Measurements from ENCODE around the gene GPSM1.

Gene GPSM1

DNA sequence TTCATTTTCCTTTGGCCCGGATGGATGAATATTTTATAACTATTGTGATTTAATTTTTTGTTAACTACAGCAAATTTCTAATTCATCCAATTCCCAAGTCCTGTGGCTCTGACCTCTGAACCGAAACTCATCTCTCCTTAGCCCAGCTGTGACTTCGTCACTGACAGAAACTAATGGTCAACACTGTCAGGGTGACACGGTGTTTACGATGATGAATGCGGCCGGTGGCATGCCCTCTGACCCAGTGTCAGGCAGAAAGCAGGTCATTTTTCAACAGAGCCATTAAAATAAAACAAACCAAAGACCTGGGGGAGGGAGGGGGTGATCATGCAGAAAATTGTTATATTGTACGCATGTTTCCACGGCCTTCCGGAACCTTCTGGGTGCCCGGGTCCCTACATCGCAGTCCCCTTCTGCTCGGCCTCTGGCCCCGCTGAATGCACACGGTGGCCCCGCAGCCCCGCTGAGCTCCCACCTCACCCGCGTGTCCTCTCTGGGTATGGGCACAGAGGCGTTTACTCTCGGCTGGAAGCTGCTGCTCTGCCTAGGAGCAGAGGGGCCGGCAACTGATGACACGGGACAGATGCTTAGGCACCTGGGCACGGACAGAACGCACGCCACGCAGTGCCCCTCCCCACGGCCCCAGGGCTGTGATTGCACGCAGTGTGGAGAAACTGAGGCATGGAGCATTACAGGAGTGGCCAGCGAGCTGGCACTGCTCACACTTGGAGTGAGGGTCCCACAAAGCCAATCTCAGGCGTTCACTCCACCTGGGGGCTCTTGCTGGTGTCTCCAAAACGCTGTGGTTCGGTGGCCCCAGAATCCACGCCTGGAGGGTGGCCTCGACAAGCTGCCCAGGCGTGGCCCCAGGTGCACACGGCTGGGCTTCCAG, 31.6 kb upstream of the GPSM1 start:
- H3K27ac ChIP-seq (replicated peaks): no peak overlapping the region
- no peak overlapping the region for H3K4me3 ChIP-seq (replicated peaks; ENCODE audit: insufficient read depth, low read length)
- no peak for DNase-seq (ENCODE audit: low read depth in 1 of 2, low spot score in 1 of 2)
- TF ChIP-seq POLR2AphosphoS5 (IDR thresholded peaks at IDR 0.05; ENCODE audit: low read depth) (no peak), GABPA (IDR thresholded peaks at IDR 0.05; ENCODE audit: low read depth) (no peak), SPI1 (IDR thresholded peaks at IDR 0.05; ENCODE audit: borderline replicate concordance, low read depth) (no peak), CTCF (IDR thresholded peaks at IDR 0.05; ENCODE audit: insufficient read depth, low read length) (no peak)
- TF ChIP-seq, protein P1, sequence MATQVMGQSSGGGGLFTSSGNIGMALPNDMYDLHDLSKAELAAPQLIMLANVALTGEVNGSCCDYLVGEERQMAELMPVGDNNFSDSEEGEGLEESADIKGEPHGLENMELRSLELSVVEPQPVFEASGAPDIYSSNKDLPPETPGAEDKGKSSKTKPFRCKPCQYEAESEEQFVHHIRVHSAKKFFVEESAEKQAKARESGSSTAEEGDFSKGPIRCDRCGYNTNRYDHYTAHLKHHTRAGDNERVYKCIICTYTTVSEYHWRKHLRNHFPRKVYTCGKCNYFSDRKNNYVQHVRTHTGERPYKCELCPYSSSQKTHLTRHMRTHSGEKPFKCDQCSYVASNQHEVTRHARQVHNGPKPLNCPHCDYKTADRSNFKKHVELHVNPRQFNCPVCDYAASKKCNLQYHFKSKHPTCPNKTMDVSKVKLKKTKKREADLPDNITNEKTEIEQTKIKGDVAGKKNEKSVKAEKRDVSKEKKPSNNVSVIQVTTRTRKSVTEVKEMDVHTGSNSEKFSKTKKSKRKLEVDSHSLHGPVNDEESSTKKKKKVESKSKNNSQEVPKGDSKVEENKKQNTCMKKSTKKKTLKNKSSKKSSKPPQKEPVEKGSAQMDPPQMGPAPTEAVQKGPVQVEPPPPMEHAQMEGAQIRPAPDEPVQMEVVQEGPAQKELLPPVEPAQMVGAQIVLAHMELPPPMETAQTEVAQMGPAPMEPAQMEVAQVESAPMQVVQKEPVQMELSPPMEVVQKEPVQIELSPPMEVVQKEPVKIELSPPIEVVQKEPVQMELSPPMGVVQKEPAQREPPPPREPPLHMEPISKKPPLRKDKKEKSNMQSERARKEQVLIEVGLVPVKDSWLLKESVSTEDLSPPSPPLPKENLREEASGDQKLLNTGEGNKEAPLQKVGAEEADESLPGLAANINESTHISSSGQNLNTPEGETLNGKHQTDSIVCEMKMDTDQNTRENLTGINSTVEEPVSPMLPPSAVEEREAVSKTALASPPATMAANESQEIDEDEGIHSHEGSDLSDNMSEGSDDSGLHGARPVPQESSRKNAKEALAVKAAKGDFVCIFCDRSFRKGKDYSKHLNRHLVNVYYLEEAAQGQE (IDR thresholded peaks at IDR 0.05; ENCODE audit: insufficient replicate concordance, low read depth): no peak
- H3K27me3 ChIP-seq (ENCODE audit: insufficient read depth, poor library complexity, severe bottlenecking): no peaks in the 10 kb centered on the region

GRCh38 chr9:136296434-136297015, 30.8 kb upstream of the GPSM1 start:
- no peak overlapping the region for H3K27ac ChIP-seq (replicated peaks)
- DNase-seq (ENCODE audit: low read depth in 1 of 2, low spot score in 1 of 2): no peak
- no peaks in the 10 kb centered on the region for H3K27me3 ChIP-seq (ENCODE audit: insufficient read depth, poor library complexity, severe bottlenecking)
- no peak overlapping the region for H3K4me3 ChIP-seq (replicated peaks; ENCODE audit: insufficient read depth, low read length)
- TF ChIP-seq CTCF (IDR thresholded peaks at IDR 0.05; ENCODE audit: insufficient read depth, low read length) (no peak), POLR2AphosphoS5 (IDR thresholded peaks at IDR 0.05; ENCODE audit: low read depth) (no peak), SPI1 (IDR thresholded peaks at IDR 0.05; ENCODE audit: borderline replicate concordance, low read depth) (no peak)
- TF ChIP-seq, protein P1 (IDR thresholded peaks at IDR 0.05; ENCODE audit: insufficient replicate concordance, low read depth): no peak

GRCh38 chr9:136297016-136297691, 30.2 kb upstream of the GPSM1 start:
- no peak for DNase-seq (ENCODE audit: low read depth in 1 of 2, low spot score in 1 of 2)
- no peak overlapping the region for H3K27ac ChIP-seq (replicated peaks)
- TF ChIP-seq, protein P1 (IDR thresholded peaks at IDR 0.05; ENCODE audit: insufficient replicate concordance, low read depth): no peak
- TF ChIP-seq SPI1 (IDR thresholded peaks at IDR 0.05; ENCODE audit: borderline replicate concordance, low read depth) (no peak), CTCF (IDR thresholded peaks at IDR 0.05; ENCODE audit: insufficient read depth, low read length) (no peak), POLR2AphosphoS5 (IDR thresholded peaks at IDR 0.05; ENCODE audit: low read depth) (no peak), GABPA (IDR thresholded peaks at IDR 0.05; ENCODE audit: low read depth) (no peak)

More at GRCh38 chr9:136297016-136297691, 30.2 kb upstream of the GPSM1 start:
- H3K27me3 ChIP-seq (ENCODE audit: insufficient read depth, poor library complexity, severe bottlenecking): no peaks in the 10 kb centered on the region
- H3K4me3 ChIP-seq (replicated peaks; ENCODE audit: insufficient read depth, low read length): no peak overlapping the region

All from HL-60 (cell line).